Measurements from ENCODE around the gene LGMN. TPM values are rescaled to one million over a fixed set of nuclear protein-coding genes. Genes with fewer than 3 reads are reported as not detected.
A peak's percentile ranks its signal among the peaks of the same experiment; 100 is the strongest.

The LGMN gene
- total and polyA plus RNA-seq, 2 of the 13 experiments (the other 11 are each of a cell fraction or from before 2014, with no cell fraction given) = 28.9 to 76.4 TPM

DNA sequence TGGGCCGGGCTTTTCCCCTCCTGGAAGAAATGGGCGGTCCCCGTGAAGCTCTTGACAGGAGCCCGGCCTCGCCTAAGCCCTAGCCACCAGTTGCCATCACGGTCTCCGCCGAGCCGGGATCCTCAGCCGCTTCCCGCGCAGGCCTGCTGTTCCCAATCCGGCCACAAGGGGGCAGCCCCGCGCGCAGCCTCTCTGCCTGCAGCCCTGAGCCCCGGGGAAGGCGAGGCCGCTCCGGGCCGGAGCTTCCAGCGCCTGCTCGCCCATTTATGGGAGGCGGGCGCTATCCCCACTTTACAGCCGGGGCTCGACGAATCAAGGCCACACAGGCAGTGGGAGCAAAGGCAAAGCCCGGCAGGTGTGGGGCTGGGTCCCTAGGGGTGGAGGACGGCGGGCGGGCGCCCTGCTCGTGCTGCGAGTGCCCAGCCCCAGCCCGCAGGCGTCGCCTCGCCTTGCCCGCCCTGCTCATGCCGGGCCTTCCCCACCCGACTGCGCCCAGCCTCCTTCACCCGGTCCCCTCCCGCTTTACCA lies 61.5 kb downstream of the LGMN start:
- WGBS (ENCODE audit: low lambda C conversion rate) = 98% methylated on average over 16 of the region's 45 CpGs
- Histone ChIP-seq H3K27ac (ENCODE audit: extremely low read length, insufficient read depth, low read length) (no peak overlapping the region), H3K79me2 (ENCODE audit: insufficient read depth, low read length) (no peaks in the 10 kb centered on the region), H3K9me3 (ENCODE audit: low read length) (no peaks in the 10 kb centered on the region), H3K36me3 (replicated peaks in 1 of 2; ENCODE audit: control insufficient read depth in 1 of 2, insufficient read depth in 2 of 2, low read length in 2 of 2) (peaks cover 5 to 8% of the 10 kb centered on the region in 2 experiments; a peak in 3 of 5 replicates), H3K27me3 (ENCODE audit: control insufficient read depth in 1 of 2, insufficient read depth in 2 of 2, low read length in 2 of 2) (no peaks in the 10 kb centered on the region), H2AFZ (ENCODE audit: low read length) (no peak overlapping the region), H3K4me3 (replicated peaks in 1 of 3; ENCODE audit: insufficient read depth in 1 of 3, low read depth in 2 of 3, low read length in 3 of 3) (no peak overlapping the region; a peak in 1 of 6 replicates), H3K4me2 (ENCODE audit: low read depth, low read length) (peak overlapping the region; percentile 23; the same call in 1 of the 2 replicates), H4K20me1 (ENCODE audit: insufficient read depth, low read length) (0 out of 2 replicates have a peak, but pooled peaks cover 4% of the 10 kb centered on the region), H3K9ac (ENCODE audit: insufficient read depth, low read depth, low read length) (no peak overlapping the region), H3K4me1 (ENCODE audit: insufficient read depth, low read length) (no peaks in the 10 kb centered on the region)
- ATAC-seq (peak; percentile 88), FAIRE-seq (no peak), DNase-seq (ENCODE audit: low spot score) (no peak)
- intact Hi-C loops (cut with micrococcal nuclease; ENCODE audit: unreplicated experiment) = no loop called here
- no TSS peak for BruUV-seq (replicated peaks)
- in situ Hi-C loops (cut with HindIII; ENCODE audit: extremely low pct_ligation_motif_present, low pct_unique_long_range_greater_than_20kb) = no loop called here
- ChIA-PET POLR2A (no interaction called here), CTCF (ENCODE audit: low intra/inter-chr PET ratio, low total read pairs) (interaction anchor here (2.4 kb wide), 1 partner anchor 97 kb away, joined by 16 read pairs; no protein-coding TSS in a partner anchor)
- TF ChIP-seq AGO1 (IDR thresholded peaks at IDR 0.05; ENCODE audit: low read depth, low read length, poor library complexity, severe bottlenecking) = peak; percentile 36
- TF ChIP-seq ASH2L (IDR thresholded peaks at IDR 0.05; ENCODE audit: insufficient read length, low read depth, low read length) = no peak
- no peak for TF ChIP-seq NKX3-1 (CRISPR knock-in tag; IDR thresholded peaks at IDR 0.05)
- TF ChIP-seq, protein P1, sequence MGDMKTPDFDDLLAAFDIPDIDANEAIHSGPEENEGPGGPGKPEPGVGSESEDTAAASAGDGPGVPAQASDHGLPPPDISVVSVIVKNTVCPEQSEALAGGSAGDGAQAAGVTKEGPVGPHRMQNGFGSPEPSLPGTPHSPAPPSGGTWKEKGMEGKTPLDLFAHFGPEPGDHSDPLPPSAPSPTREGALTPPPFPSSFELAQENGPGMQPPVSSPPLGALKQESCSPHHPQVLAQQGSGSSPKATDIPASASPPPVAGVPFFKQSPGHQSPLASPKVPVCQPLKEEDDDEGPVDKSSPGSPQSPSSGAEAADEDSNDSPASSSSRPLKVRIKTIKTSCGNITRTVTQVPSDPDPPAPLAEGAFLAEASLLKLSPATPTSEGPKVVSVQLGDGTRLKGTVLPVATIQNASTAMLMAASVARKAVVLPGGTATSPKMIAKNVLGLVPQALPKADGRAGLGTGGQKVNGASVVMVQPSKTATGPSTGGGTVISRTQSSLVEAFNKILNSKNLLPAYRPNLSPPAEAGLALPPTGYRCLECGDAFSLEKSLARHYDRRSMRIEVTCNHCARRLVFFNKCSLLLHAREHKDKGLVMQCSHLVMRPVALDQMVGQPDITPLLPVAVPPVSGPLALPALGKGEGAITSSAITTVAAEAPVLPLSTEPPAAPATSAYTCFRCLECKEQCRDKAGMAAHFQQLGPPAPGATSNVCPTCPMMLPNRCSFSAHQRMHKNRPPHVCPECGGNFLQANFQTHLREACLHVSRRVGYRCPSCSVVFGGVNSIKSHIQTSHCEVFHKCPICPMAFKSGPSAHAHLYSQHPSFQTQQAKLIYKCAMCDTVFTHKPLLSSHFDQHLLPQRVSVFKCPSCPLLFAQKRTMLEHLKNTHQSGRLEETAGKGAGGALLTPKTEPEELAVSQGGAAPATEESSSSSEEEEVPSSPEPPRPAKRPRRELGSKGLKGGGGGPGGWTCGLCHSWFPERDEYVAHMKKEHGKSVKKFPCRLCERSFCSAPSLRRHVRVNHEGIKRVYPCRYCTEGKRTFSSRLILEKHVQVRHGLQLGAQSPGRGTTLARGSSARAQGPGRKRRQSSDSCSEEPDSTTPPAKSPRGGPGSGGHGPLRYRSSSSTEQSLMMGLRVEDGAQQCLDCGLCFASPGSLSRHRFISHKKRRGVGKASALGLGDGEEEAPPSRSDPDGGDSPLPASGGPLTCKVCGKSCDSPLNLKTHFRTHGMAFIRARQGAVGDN (CRISPR knock-in tag; IDR thresholded peaks at IDR 0.05) = peak; percentile 55; the same call in 1 of the 2 replicates
- TF ChIP-seq, protein P2, sequence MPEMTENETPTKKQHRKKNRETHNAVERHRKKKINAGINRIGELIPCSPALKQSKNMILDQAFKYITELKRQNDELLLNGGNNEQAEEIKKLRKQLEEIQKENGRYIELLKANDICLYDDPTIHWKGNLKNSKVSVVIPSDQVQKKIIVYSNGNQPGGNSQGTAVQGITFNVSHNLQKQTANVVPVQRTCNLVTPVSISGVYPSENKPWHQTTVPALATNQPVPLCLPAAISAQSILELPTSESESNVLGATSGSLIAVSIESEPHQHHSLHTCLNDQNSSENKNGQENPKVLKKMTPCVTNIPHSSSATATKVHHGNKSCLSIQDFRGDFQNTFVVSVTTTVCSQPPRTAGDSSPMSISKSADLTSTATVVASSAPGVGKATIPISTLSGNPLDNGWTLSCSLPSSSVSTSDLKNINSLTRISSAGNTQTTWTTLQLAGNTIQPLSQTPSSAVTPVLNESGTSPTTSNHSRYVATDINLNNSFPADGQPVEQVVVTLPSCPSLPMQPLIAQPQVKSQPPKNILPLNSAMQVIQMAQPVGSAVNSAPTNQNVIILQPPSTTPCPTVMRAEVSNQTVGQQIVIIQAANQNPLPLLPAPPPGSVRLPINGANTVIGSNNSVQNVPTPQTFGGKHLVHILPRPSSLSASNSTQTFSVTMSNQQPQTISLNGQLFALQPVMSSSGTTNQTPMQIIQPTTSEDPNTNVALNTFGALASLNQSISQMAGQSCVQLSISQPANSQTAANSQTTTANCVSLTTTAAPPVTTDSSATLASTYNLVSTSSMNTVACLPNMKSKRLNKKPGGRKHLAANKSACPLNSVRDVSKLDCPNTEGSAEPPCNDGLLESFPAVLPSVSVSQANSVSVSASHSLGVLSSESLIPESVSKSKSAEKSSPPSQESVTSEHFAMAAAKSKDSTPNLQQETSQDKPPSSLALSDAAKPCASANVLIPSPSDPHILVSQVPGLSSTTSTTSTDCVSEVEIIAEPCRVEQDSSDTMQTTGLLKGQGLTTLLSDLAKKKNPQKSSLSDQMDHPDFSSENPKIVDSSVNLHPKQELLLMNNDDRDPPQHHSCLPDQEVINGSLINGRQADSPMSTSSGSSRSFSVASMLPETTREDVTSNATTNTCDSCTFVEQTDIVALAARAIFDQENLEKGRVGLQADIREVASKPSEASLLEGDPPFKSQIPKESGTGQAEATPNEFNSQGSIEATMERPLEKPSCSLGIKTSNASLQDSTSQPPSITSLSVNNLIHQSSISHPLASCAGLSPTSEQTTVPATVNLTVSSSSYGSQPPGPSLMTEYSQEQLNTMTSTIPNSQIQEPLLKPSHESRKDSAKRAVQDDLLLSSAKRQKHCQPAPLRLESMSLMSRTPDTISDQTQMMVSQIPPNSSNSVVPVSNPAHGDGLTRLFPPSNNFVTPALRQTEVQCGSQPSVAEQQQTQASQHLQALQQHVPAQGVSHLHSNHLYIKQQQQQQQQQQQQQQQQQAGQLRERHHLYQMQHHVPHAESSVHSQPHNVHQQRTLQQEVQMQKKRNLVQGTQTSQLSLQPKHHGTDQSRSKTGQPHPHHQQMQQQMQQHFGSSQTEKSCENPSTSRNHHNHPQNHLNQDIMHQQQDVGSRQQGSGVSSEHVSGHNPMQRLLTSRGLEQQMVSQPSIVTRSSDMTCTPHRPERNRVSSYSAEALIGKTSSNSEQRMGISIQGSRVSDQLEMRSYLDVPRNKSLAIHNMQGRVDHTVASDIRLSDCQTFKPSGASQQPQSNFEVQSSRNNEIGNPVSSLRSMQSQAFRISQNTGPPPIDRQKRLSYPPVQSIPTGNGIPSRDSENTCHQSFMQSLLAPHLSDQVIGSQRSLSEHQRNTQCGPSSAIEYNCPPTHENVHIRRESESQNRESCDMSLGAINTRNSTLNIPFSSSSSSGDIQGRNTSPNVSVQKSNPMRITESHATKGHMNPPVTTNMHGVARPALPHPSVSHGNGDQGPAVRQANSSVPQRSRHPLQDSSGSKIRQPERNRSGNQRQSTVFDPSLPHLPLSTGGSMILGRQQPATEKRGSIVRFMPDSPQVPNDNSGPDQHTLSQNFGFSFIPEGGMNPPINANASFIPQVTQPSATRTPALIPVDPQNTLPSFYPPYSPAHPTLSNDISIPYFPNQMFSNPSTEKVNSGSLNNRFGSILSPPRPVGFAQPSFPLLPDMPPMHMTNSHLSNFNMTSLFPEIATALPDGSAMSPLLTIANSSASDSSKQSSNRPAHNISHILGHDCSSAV (CRISPR knock-in tag; IDR thresholded peaks at IDR 0.05; ENCODE audit: borderline replicate concordance) = no peak
- TF ChIP-seq SALL1 (CRISPR knock-in tag; IDR thresholded peaks at IDR 0.05) = peak; percentile 33; the same call in 1 of the 2 replicates
- TF ChIP-seq GATA4 (IDR thresholded peaks at IDR 0.05; ENCODE audit: borderline replicate concordance, low read depth) = no peak
- TF ChIP-seq, protein P3, sequence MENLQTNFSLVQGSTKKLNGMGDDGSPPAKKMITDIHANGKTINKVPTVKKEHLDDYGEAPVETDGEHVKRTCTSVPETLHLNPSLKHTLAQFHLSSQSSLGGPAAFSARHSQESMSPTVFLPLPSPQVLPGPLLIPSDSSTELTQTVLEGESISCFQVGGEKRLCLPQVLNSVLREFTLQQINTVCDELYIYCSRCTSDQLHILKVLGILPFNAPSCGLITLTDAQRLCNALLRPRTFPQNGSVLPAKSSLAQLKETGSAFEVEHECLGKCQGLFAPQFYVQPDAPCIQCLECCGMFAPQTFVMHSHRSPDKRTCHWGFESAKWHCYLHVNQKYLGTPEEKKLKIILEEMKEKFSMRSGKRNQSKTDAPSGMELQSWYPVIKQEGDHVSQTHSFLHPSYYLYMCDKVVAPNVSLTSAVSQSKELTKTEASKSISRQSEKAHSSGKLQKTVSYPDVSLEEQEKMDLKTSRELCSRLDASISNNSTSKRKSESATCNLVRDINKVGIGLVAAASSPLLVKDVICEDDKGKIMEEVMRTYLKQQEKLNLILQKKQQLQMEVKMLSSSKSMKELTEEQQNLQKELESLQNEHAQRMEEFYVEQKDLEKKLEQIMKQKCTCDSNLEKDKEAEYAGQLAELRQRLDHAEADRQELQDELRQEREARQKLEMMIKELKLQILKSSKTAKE (CRISPR knock-in tag; IDR thresholded peaks at IDR 0.05; ENCODE audit: borderline replicate concordance) = no peak
- TF ChIP-seq SMARCE1 (IDR thresholded peaks at IDR 0.05; ENCODE audit: borderline replicate concordance) = no peak
